Right hindlimb (tissue), 1 donor: ENCODE data around the gene SMAD5.

Experiments used
- DNase-seq: peaks from one replicate; pipeline ENCODE4 v3.0.0-alpha.2; 2018

SMAD5 gene

GRCh38 chr5:136228136-136228757, 95.6 kb downstream of the SMAD5 start:
- no peak for DNase-seq

- DNase-seq = no peak
Measured at GRCh38 chr5:136230176-136230575, 97.5 kb downstream of the SMAD5 start.

GRCh38 chr5:136232316-136232715, 99.7 kb downstream of the SMAD5 start:
- DNase-seq = no peak
